PC-9 (cell line): ENCODE measurements around the gene SLC22A23. TPM values are rescaled to one million over a fixed set of nuclear protein-coding genes. Genes with fewer than 3 reads are reported as not detected.

Source experiments
- BruUV-seq: library from RNA; stranded (reverse); fragments of 400-500 nt; replicated peaks from 2 replicates; lab custom pipeline; 2021; lab: Mats Ljungman, UMichigan
- CTCF ChIA-PET: fragments of 300-600 bp; sonication (Branson Sonifier 250); formaldehyde crosslinking; loops from one replicate; lab custom pipeline; 2022; ENCODE audit warnings: antibody characterized with exemption; lab: Charles Lee
- POLR2A ChIA-PET: fragments of 300-600 bp; sonication (Branson Sonifier 250); formaldehyde crosslinking; loops from one replicate; lab custom pipeline; 2022; ENCODE audit warnings: antibody characterized with exemption; ENCODE audit not compliant: unreplicated experiment; lab: Charles Lee
- DNase-seq, 2 experiments: peaks; one replicate each; pipeline versions ENCODE4 v3.0.0 to v3.0.0-alpha.2; 2015 to 2022; ENCODE audit warnings: mixed read lengths in 1 of 2
- H2AFZ ChIP-seq: fragments of 200-600 bp; sonication (generic); 2 replicates; pipeline ENCODE4 v1.8.1; 2017; ENCODE audit warnings: antibody characterized with exemption
- H3F3A ChIP-seq: fragments of 200-600 bp; sonication (generic); 2 replicates; pipeline ENCODE4 v1.8.1; 2017; ENCODE audit warnings: antibody characterized with exemption, mild to moderate bottlenecking, low read depth; ENCODE audit not compliant: insufficient read depth
- H3K27ac ChIP-seq: fragments of 200-600 bp; sonication (generic); 2 replicates; pipeline ENCODE4 v1.6.1; 2016; ENCODE audit warnings: mixed run types
- H3K27me3 ChIP-seq: fragments of 200-600 bp; sonication (generic); 2 replicates; pipeline ENCODE4 v1.6.1; 2016; ENCODE audit warnings: low read depth, mixed run types; ENCODE audit not compliant: insufficient read depth
- H3K36me3 ChIP-seq: fragments of 200-600 bp; sonication (generic); 2 replicates; pipeline ENCODE4 v1.6.1; 2016; ENCODE audit warnings: low read depth, mixed run types
- H3K4me1 ChIP-seq: fragments of 200-600 bp; sonication (generic); replicated peaks from 2 replicates; pipeline ENCODE4 v1.6.1; 2016; ENCODE audit warnings: mixed run types; ENCODE audit not compliant: insufficient read depth
- H3K4me2 ChIP-seq: fragments of 200-600 bp; sonication (generic); 2 replicates; pipeline ENCODE4 v1.6.1; 2017; ENCODE audit warnings: mixed run types
- H3K4me3 ChIP-seq: fragments of 200-600 bp; sonication (generic); 2 replicates; pipeline ENCODE4 v1.6.1; 2016; ENCODE audit warnings: mixed run types
- H3K79me2 ChIP-seq: fragments of 200-600 bp; sonication (generic); 2 replicates; pipeline ENCODE4 v1.6.1; 2017; ENCODE audit warnings: low read depth, mixed run types
- H3K9me2 ChIP-seq: fragments of 200-600 bp; sonication (generic); 2 replicates; pipeline ENCODE4 v1.8.1; 2017; ENCODE audit warnings: mild to moderate bottlenecking; ENCODE audit not compliant: insufficient read depth
- H3K9me3 ChIP-seq: fragments of 200-600 bp; sonication (generic); 2 replicates; pipeline ENCODE4 v1.8.1; 2016; ENCODE audit warnings: low read depth; ENCODE audit not compliant: insufficient read depth
- H4K20me1 ChIP-seq: fragments of 200-600 bp; sonication (generic); 2 replicates; pipeline ENCODE4 v1.8.1; 2017; ENCODE audit not compliant: insufficient read depth
- CTCF ChIP-seq: fragments of 200-600 bp; sonication (generic); conservative IDR thresholded peaks from 2 replicates; pipeline ENCODE4 v1.6.1; 2017; ENCODE audit warnings: mixed run types, antibody characterized with exemption, mild to moderate bottlenecking, moderate library complexity
- EZH2 ChIP-seq: fragments of 200-600 bp; sonication (generic); IDR thresholded peaks from 2 replicates; pipeline ENCODE4 v1.8.0; 2017; ENCODE audit warnings: antibody characterized with exemption, low read depth
- intact Hi-C: fragments of 100-400 bp; cut with micrococcal nuclease; formaldehyde crosslinking; loops from one replicate; pipeline ENCODE4 v1.10.0; 2022; ENCODE audit not compliant: unreplicated experiment
- total RNA-seq: library from RNA; stranded (reverse); gene quantifications from 2 replicates; pipeline ENCODE4 v1.2.3, GENCODE V29; 2021

The SLC22A23 gene
- total RNA-seq, 1 experiment from 2014 or later = 13.5 TPM

GRCh38 chr6:3329393-3330051, 127.3 kb downstream of the SLC22A23 start:
- H4K20me1 ChIP-seq = no peaks in the 10 kb centered on the region
- no peak overlapping the region for H3K4me3 ChIP-seq
- DNase-seq = no peak
- no peaks in the 10 kb centered on the region for H3K79me2 ChIP-seq
- POLR2A ChIA-PET = interaction anchor here (0.8 kb wide), 1 partner anchor 9 kb away, joined by 8 read pairs; no protein-coding TSS in a partner anchor
- intact Hi-C loops = no loop called here
- no peaks in the 10 kb centered on the region for H3K36me3 ChIP-seq
- H3K4me1 ChIP-seq = no peaks in the 10 kb centered on the region
- H3K4me2 ChIP-seq = no peak overlapping the region
- H3K27ac ChIP-seq = no peak overlapping the region
- BruUV-seq = no TSS peak
- TF ChIP-seq CTCF = no peak
- no peak for TF ChIP-seq EZH2
- H3K9me2 ChIP-seq = no peaks in the 10 kb centered on the region
- no peak overlapping the region for H2AFZ ChIP-seq
- CTCF ChIA-PET = interaction anchor here (0.7 kb wide), 1 partner anchor 9 kb away, joined by 6 read pairs; no protein-coding TSS in a partner anchor
- H3K27me3 ChIP-seq = no peaks in the 10 kb centered on the region
- no peaks in the 10 kb centered on the region for H3K9me3 ChIP-seq
- H3F3A ChIP-seq = no peaks in the 10 kb centered on the region

GRCh38 chr6:3328796-3329195, 128.1 kb downstream of the SLC22A23 start:
- no peak overlapping the region for H3K4me2 ChIP-seq
- no peaks in the 10 kb centered on the region for H4K20me1 ChIP-seq
- no peak overlapping the region for H2AFZ ChIP-seq
- no peak for TF ChIP-seq CTCF
- TF ChIP-seq EZH2 = no peak
- CTCF ChIA-PET = interaction anchor here (0.7 kb wide), 1 partner anchor 9 kb away, joined by 6 read pairs; no protein-coding TSS in a partner anchor
- no peak overlapping the region for H3K27ac ChIP-seq
- POLR2A ChIA-PET = interaction anchor here (0.8 kb wide), 1 partner anchor 10 kb away, joined by 8 read pairs; no protein-coding TSS in a partner anchor
- no peaks in the 10 kb centered on the region for H3F3A ChIP-seq
- H3K36me3 ChIP-seq = no peaks in the 10 kb centered on the region
- H3K4me3 ChIP-seq = no peak overlapping the region
- H3K9me3 ChIP-seq = no peaks in the 10 kb centered on the region
- H3K79me2 ChIP-seq = no peaks in the 10 kb centered on the region
- H3K27me3 ChIP-seq = no peaks in the 10 kb centered on the region
- intact Hi-C loops = no loop called here
- no peaks in the 10 kb centered on the region for H3K9me2 ChIP-seq
- no peaks in the 10 kb centered on the region for H3K4me1 ChIP-seq
- no peak for DNase-seq
- no TSS peak for BruUV-seq

- H3K36me3 ChIP-seq = no peaks in the 10 kb centered on the region
- H3K4me1 ChIP-seq = no peaks in the 10 kb centered on the region
- no TSS peak for BruUV-seq
- H3F3A ChIP-seq = no peaks in the 10 kb centered on the region
- CTCF ChIA-PET = no interaction called here
- no peaks in the 10 kb centered on the region for H3K27me3 ChIP-seq
- no peaks in the 10 kb centered on the region for H3K79me2 ChIP-seq
- POLR2A ChIA-PET = no interaction called here
- H3K9me3 ChIP-seq = no peaks in the 10 kb centered on the region
- DNase-seq = no peak
- intact Hi-C loops = no loop called here
- H3K4me2 ChIP-seq = no peak overlapping the region
- H3K4me3 ChIP-seq = no peak overlapping the region
- H4K20me1 ChIP-seq = no peaks in the 10 kb centered on the region
- no peaks in the 10 kb centered on the region for H3K9me2 ChIP-seq
- no peak for TF ChIP-seq EZH2
- TF ChIP-seq CTCF = no peak
- no peak overlapping the region for H3K27ac ChIP-seq
- H2AFZ ChIP-seq = no peak overlapping the region
Measured at GRCh38 chr6:3328145-3328544, 128.7 kb downstream of the SLC22A23 start.
